GM12864 (cell line): Measurements from ENCODE around the gene GOLT1A.

Experiments used
- DNase-seq: peaks from one replicate; pipeline ENCODE4 v3.0.0-alpha.2; 2011; ENCODE audit warnings: low read depth
- H3K4me3 ChIP-seq: 2 replicates; pipeline ENCODE4 v1.5.1; 2011; ENCODE audit warnings: mild to moderate bottlenecking, low read depth, low read length, control low read depth
- TF ChIP-seq, protein P1 (sequence below): IDR thresholded peaks from 2 replicates; pipeline ENCODE4 v1.5.1; 2011; ENCODE audit warnings: low read depth, mild to moderate bottlenecking, moderate library complexity, low read length, control low read depth, inconsistent platforms; ENCODE audit errors: missing control alignments

Gene GOLT1A

DNA sequence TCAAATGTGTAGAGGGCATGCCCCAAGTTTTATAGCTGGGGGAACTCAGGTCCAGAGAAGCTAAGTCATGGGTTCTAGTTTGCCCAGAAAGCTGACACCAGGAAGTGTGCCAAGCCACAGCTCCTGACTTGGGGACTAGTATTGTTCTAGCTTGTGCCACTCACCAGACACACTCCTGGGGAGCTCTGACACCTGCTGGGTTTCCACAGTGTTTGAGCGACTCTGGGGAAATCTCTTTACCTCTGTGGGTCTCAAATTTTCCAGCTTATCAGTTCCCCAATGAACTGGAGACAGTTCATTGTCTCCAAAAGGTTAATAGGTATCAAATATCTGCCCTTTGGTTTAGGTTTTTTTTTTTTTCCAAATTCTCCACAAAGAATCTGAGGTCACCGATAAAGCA lies 21.7 kb downstream of the GOLT1A start:
- no peak overlapping the region for H3K4me3 ChIP-seq
- TF ChIP-seq, protein P1, sequence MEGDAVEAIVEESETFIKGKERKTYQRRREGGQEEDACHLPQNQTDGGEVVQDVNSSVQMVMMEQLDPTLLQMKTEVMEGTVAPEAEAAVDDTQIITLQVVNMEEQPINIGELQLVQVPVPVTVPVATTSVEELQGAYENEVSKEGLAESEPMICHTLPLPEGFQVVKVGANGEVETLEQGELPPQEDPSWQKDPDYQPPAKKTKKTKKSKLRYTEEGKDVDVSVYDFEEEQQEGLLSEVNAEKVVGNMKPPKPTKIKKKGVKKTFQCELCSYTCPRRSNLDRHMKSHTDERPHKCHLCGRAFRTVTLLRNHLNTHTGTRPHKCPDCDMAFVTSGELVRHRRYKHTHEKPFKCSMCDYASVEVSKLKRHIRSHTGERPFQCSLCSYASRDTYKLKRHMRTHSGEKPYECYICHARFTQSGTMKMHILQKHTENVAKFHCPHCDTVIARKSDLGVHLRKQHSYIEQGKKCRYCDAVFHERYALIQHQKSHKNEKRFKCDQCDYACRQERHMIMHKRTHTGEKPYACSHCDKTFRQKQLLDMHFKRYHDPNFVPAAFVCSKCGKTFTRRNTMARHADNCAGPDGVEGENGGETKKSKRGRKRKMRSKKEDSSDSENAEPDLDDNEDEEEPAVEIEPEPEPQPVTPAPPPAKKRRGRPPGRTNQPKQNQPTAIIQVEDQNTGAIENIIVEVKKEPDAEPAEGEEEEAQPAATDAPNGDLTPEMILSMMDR = no peak
- DNase-seq = no peak

DNA sequence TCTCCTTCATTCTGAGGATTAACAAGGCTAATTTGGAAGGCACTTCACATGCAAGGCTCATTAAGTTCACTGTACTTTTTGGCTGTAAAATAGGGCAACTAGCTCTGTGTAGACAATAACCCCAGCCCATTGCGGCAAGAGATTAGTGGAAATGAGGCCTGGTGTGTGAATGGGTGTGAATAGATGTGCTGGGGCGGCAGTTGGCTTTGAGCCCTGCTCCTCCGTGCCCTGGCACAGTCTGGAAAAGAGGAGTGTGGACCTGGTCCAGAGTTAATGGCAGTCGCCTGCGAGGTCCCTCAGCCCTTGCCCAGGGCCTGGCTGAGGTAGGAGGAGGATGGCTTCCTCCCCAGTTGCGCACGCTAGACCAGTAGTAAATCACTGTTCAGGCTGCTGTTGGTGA lies 22.3 kb downstream of the GOLT1A start:
- no peak for DNase-seq
- H3K4me3 ChIP-seq = no peak overlapping the region
- TF ChIP-seq, protein P1 = no peak

DNA sequence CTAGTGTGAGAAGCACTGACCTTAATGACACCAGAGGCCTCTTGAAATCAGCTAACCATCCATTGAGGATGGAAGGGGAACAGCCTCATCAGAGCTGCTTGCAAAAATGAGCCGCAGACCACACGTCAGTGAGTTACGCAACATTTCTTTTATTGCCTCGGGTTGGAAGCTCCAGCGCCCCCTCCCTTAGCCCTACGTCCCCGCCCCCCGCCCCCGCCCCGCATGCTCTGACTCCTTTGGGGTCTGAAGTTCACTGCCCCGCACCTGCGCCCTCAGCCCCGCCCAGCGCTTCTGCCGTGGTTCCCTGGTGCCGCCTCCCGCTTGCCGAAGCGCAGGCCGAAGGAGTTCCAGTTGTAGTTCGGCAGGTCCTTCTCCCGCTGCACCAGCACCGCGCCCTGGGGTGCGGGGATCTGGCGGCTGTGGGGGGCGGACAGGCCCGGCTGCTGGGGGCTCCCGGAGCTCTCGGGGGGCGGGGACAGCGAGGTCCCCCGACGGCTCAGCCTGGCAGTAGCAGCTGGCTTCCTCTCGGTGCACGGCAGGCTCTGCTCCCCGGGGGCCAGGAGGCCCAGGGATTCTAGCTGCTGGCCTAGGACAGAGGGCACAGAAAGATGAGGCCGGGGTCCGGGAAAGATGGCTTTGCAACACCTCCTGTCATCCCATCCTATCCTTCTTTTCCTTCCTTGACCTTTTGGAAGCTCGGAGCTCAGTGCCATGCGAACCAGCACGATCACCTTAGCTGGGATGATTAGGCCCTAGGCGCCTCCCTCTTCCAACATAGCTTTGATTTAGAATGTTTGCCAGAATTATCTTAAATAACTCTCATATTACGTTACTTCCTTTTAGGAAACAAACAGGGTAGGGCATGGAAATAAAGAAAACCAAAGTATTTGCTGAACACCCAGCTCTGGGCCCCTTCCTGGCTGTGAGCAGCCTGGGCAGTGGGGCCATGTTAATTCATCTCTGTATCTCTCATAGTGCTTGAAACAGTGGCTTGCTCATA lies 23.3 kb downstream of the GOLT1A start:
- TF ChIP-seq, protein P1 = no peak
- no peak for DNase-seq
- H3K4me3 ChIP-seq = no peak overlapping the region

DNA sequence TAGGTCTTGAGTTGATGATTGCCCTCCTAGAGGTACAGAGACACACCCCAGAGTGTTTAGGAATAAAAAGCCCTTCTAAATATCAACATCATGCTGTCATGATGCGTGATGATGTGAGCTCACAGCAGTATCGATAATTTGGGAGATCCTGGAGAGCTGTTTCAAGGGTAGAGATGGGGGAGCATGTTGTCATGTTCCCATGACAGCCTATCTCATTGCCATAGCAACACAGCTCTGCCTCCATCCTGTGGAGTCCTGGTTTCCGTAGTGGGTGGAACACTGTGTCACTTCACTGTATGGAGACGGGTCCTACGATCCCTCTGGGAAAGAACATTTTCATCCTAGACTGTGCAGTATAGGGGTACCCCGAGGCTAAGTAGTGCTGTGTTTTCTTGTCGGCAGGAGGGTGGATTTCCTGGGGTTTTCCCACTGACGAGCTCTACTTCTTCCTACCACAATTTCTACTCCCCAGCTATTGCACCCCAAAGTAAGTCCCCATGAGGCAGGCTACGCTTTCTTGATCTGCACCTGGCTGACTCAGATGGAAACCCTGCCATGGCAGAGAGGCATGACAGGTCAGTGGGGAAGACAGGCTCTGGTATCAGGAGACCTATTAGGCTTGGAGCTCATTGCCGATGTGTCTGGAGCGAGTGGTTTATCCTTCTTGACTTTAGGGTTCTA lies 24.7 kb downstream of the GOLT1A start:
- DNase-seq = no peak
- TF ChIP-seq, protein P1 = no peak
- no peak overlapping the region for H3K4me3 ChIP-seq

DNA sequence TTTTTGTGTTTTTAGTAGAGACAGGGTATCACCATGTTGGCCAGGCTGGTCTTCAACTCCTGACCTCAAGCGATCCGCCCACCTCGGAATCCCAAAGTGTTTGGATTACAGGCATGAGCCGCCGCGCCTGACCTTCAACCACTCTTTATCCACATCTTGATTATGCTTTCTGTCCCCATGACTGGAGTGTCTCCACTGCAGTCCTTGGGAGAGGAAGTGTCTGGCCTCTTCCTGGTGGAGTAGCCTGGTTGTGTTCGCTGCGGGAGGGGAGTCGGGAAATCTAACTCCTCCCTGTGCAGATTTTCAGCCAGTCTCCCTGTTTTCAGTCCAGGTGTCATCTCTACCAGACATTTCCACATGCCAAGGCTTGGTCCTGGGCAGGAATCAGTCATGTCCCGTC lies 27.2 kb downstream of the GOLT1A start:
- no peak for DNase-seq
- TF ChIP-seq, protein P1 = no peak
- H3K4me3 ChIP-seq = no peak overlapping the region

DNA sequence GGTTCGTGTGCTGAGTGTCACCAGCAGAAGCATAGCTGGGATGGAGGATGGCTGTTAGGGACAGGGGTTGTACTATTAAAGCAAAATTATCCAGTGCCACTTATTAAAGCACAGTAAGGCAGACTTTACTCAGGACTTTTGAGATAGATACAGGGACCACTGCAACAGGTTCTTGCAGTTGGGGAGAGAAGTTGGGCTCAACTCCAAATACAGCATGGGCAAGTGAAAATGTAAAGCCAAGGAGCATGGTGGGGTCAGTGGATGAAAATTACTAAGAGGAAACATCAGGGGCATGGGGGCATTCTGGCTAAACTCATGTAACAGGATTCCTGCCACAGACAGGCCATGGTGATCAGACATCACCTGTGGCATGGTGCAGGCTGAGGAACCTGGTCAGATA lies 32.7 kb downstream of the GOLT1A start:
- no peak overlapping the region for H3K4me3 ChIP-seq
- DNase-seq = no peak
- TF ChIP-seq, protein P1 = no peak
